BLaER1 treated with 17β-estradiol and CSF1 and Interleukin-3, amounts not matched to agents 10 nM and 100 nM (cell line): ENCODE results near the gene LRRK2.

ENCODE experiments used
- H3K27ac ChIP-seq, 11 experiments: shearing (Covaris generic); formaldehyde crosslinking; 2 replicates each; pipeline ENCODE4 v1.8.1; 2022
- H3K27me3 ChIP-seq, 11 experiments: shearing (Covaris generic); formaldehyde crosslinking; 2 replicates each; pipeline ENCODE4 v1.8.1; 2022
- H3K36me3 ChIP-seq, 11 experiments: shearing (Covaris generic); formaldehyde crosslinking; 2 replicates each; pipeline ENCODE4 v1.8.1; 2022
- H3K4me1 ChIP-seq, 10 experiments: shearing (Covaris generic); formaldehyde crosslinking; 2 replicates each; pipeline ENCODE4 v1.8.1; 2022
- H3K4me2 ChIP-seq, 11 experiments: shearing (Covaris generic); formaldehyde crosslinking; 2 replicates each; pipeline ENCODE4 v1.8.1; 2022
- H3K4me3 ChIP-seq, 10 experiments: shearing (Covaris generic); formaldehyde crosslinking; 2 replicates each; pipeline ENCODE4 v1.8.1; 2022
- H3K9ac ChIP-seq, 11 experiments: shearing (Covaris generic); formaldehyde crosslinking; 2 replicates each; pipeline ENCODE4 v1.8.1; 2022
- H3K9me3 ChIP-seq, 11 experiments: shearing (Covaris generic); formaldehyde crosslinking; replicated peaks in 1 of 11; 2 replicates each; pipeline ENCODE4 v1.8.1; 2022
- H4K20me1 ChIP-seq, 11 experiments: shearing (Covaris generic); formaldehyde crosslinking; 2 replicates each; pipeline ENCODE4 v1.8.1; 2022
- Cebpa-rat ChIP-seq, 11 experiments: shearing (Covaris generic); IDR thresholded peaks; 2 replicates each; pipeline ENCODE4 v1.8.1; 2022

LRRK2 gene

DNA sequence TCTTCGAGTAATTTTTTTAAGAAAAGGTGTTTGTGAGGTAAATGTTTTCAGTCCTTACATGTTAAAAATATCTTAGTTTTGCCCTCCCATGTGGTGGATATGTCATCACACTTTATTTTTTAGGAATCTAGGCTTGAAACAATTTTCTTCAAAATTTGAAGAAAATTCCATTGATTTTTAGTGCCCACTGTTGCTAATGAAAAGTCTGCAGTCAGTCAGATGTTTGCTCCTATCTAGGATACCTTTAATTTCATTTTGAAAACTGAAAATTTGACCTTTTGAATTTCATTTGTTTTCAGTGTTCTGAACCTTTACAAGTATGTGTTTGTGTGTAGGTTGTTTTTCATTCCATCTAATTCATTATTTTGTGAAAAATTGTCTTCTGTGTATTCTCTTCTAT lies 105.4 kb downstream of the LRRK2 start:
- no peaks in the 10 kb centered on the region for H3K27me3 ChIP-seq
- TF ChIP-seq Cebpa-rat (IDR thresholded peaks at IDR 0.05) = no peak
- peaks cover 0 to 11% (median 0%) of the 10 kb centered on the region in 11 experiments; a peak in 3 of 22 replicates for H3K36me3 ChIP-seq

DNA sequence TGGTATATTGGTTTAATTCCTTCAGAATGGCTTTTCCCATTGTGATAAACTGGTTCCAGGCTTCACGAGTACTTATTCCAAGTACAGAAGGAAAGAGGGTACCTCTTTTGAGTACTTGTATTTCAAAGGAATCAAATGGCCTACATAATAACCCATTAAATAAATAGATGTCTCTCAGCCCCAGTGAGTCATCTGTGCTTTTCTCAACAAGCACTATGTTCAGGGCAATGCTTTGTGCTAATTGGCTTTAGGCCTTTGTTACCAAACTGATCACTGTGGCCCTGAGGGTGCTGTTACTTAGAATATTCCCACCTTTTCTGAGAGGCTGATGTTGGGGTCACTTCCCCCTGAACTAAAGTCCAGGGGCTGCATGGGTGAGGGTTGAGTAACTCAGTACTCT lies 107.1 kb downstream of the LRRK2 start:
- peaks cover 0 to 19% (median 0%) of the 10 kb centered on the region in 11 experiments; a peak in 3 of 22 replicates for H3K36me3 ChIP-seq
- no peak for TF ChIP-seq Cebpa-rat (IDR thresholded peaks at IDR 0.05)
- no peaks in the 10 kb centered on the region; a peak in 1 of 20 replicates for H3K4me1 ChIP-seq
- H3K9ac ChIP-seq = no peak overlapping the region
- H3K4me3 ChIP-seq = no peak overlapping the region
- H3K9me3 ChIP-seq = peaks cover 0 to 18% (median 0%) of the 10 kb centered on the region in 11 experiments; a peak in 4 of 22 replicates
- no peaks in the 10 kb centered on the region for H3K27me3 ChIP-seq
- no peak overlapping the region for H3K27ac ChIP-seq
- no peak overlapping the region for H3K4me2 ChIP-seq
- no peaks in the 10 kb centered on the region for H4K20me1 ChIP-seq

More for the DNA sequence above, 105.4 kb downstream of the LRRK2 start:
- H3K27ac ChIP-seq = no peak overlapping the region
- H4K20me1 ChIP-seq = no peaks in the 10 kb centered on the region
- no peak overlapping the region for H3K4me2 ChIP-seq
- no peaks in the 10 kb centered on the region; a peak in 1 of 20 replicates for H3K4me1 ChIP-seq
- no peak overlapping the region for H3K4me3 ChIP-seq
- H3K9ac ChIP-seq = no peak overlapping the region
- H3K9me3 ChIP-seq = peaks cover 0 to 18% (median 0%) of the 10 kb centered on the region in 11 experiments; a peak in 4 of 22 replicates

DNA sequence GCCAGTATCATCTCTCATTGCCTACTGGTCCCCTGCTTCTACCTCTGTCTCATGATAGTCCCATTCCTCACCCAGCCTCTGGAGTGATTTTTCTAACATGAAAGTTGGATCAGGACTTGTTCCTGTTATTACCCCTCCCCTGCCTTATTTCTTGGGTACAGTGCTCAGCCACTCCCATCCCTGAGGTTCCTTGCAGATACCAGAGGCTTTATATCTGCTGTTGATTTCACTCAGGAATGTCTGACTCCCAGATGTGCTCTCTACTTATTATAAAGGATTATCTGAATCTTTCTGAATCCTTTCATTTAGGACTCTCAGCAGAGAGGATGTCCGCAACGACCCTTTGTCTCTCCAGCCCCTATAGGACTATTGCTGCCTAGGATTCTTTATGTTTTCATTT lies 111.2 kb downstream of the LRRK2 start:
- no peaks in the 10 kb centered on the region for H3K27me3 ChIP-seq

GRCh38 chr12:40336573-40337199 lies 111.9 kb downstream of the LRRK2 start:
- Histone ChIP-seq H3K4me2 (no peak overlapping the region), H3K9ac (no peak overlapping the region), H3K4me3 (no peak overlapping the region), H3K27me3 (no peaks in the 10 kb centered on the region), H3K27ac (no peak overlapping the region), H3K36me3 (peaks cover 0 to 15% (median 0%) of the 10 kb centered on the region in 11 experiments; a peak in 2 of 22 replicates), H3K9me3 (no peaks in the 10 kb centered on the region), H4K20me1 (no peaks in the 10 kb centered on the region), H3K4me1 (no peaks in the 10 kb centered on the region)
- TF ChIP-seq Cebpa-rat (IDR thresholded peaks at IDR 0.05) = no peak

More for the DNA sequence above, 111.2 kb downstream of the LRRK2 start:
- peaks cover 0 to 13% (median 0%) of the 10 kb centered on the region in 11 experiments; a peak in 3 of 22 replicates for H3K36me3 ChIP-seq
- no peak overlapping the region for H3K9ac ChIP-seq
- H3K4me3 ChIP-seq = no peak overlapping the region
- H3K4me1 ChIP-seq = no peaks in the 10 kb centered on the region
- no peak for TF ChIP-seq Cebpa-rat (IDR thresholded peaks at IDR 0.05)
- no peak overlapping the region for H3K4me2 ChIP-seq
- no peak overlapping the region for H3K27ac ChIP-seq
- peaks cover 0 to 4% (median 0%) of the 10 kb centered on the region in 11 experiments; a peak in 2 of 22 replicates for H3K9me3 ChIP-seq
- no peaks in the 10 kb centered on the region for H4K20me1 ChIP-seq

- Histone ChIP-seq H3K36me3 (peaks cover 0 to 16% (median 0%) of the 10 kb centered on the region in 11 experiments; a peak in 2 of 22 replicates), H4K20me1 (no peaks in the 10 kb centered on the region), H3K27me3 (no peaks in the 10 kb centered on the region), H3K27ac (no peak overlapping the region), H3K9me3 (no peaks in the 10 kb centered on the region), H3K4me2 (no peak overlapping the region), H3K9ac (no peak overlapping the region), H3K4me3 (no peak overlapping the region), H3K4me1 (no peaks in the 10 kb centered on the region)
- no peak for TF ChIP-seq Cebpa-rat (IDR thresholded peaks at IDR 0.05)
These were observed 113.3 kb downstream of the LRRK2 start for GRCh38 chr12:40338071-40338470.

DNA sequence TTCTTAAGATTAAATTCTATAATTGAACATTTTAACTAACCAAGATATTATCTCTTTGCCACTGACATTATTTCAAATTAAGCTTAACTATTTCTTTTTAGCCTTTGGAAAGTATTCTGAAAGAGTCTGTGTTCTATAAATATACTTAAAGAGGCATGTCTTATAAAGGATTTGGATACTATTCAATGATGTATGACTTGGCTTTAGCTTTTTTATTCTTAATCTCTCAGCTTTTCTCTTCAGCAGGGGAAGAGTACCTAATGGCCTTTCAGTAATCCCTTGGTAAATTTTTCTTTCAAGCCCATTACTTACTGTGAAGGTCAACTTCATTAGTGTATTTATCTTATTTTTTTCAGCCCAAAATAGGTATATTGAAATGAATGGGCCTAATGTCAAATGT lies 113.8 kb downstream of the LRRK2 start:
- no peaks in the 10 kb centered on the region for H3K9me3 ChIP-seq
- no peaks in the 10 kb centered on the region for H3K4me1 ChIP-seq
- no peak for TF ChIP-seq Cebpa-rat (IDR thresholded peaks at IDR 0.05)
- H3K9ac ChIP-seq = no peak overlapping the region
- no peak overlapping the region for H3K27ac ChIP-seq
- H3K4me2 ChIP-seq = no peak overlapping the region
- no peaks in the 10 kb centered on the region for H3K27me3 ChIP-seq
- no peaks in the 10 kb centered on the region for H4K20me1 ChIP-seq
- no peak overlapping the region for H3K4me3 ChIP-seq
- H3K36me3 ChIP-seq = peaks cover 0 to 16% (median 0%) of the 10 kb centered on the region in 11 experiments; a peak in 2 of 22 replicates

DNA sequence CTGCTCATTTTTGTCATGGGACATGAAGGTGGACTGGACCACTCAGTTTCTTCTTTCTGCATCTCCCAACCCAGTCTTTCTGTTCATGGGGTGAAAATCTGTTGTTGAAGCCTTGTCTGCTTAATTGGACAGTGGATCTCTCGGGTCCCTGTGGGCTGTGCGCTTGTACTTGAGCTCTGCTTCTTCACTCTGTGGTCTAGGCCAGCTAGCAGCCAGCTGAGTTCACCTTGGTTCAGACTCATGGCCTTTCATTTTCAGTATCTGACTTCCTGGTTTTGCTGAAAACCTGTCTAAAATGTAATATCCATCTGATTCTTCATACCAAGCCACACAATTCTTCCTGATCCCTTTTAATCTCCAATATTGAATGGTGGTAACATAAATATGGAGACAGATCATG lies 117.2 kb downstream of the LRRK2 start:
- Histone ChIP-seq H3K27ac (no peak overlapping the region), H3K4me1 (no peaks in the 10 kb centered on the region), H3K9ac (no peak overlapping the region), H3K4me2 (no peak overlapping the region), H3K9me3 (no peaks in the 10 kb centered on the region), H3K4me3 (no peak overlapping the region), H3K27me3 (no peaks in the 10 kb centered on the region), H4K20me1 (no peaks in the 10 kb centered on the region), H3K36me3 (0 out of 22 replicates have a peak, but pooled peaks cover 0 to 7% (median 0%) of the 10 kb centered on the region in 11 experiments)
- no peak for TF ChIP-seq Cebpa-rat (IDR thresholded peaks at IDR 0.05)

- TF ChIP-seq Cebpa-rat (IDR thresholded peaks at IDR 0.05) = no peak
- H3K27me3 ChIP-seq = no peaks in the 10 kb centered on the region
- no peak overlapping the region for H3K27ac ChIP-seq
- no peak overlapping the region for H3K4me2 ChIP-seq
- 0 out of 22 replicates have a peak, but pooled peaks cover 0 to 7% (median 0%) of the 10 kb centered on the region in 11 experiments for H3K36me3 ChIP-seq
- H4K20me1 ChIP-seq = no peaks in the 10 kb centered on the region
- no peak overlapping the region for H3K4me3 ChIP-seq
- no peak overlapping the region for H3K9ac ChIP-seq
- H3K9me3 ChIP-seq = no peaks in the 10 kb centered on the region
- H3K4me1 ChIP-seq = no peaks in the 10 kb centered on the region
These were observed 118.3 kb downstream of the LRRK2 start for GRCh38 chr12:40343124-40343523.

- Histone ChIP-seq H3K9me3 (no peaks in the 10 kb centered on the region), H3K4me3 (no peak overlapping the region), H3K4me2 (no peak overlapping the region), H3K4me1 (no peaks in the 10 kb centered on the region), H3K36me3 (0 out of 22 replicates have a peak, but pooled peaks cover 0 to 7% (median 0%) of the 10 kb centered on the region in 11 experiments), H3K27ac (no peak overlapping the region), H4K20me1 (no peaks in the 10 kb centered on the region), H3K9ac (no peak overlapping the region), H3K27me3 (no peaks in the 10 kb centered on the region)
- no peak for TF ChIP-seq Cebpa-rat (IDR thresholded peaks at IDR 0.05)
These were observed 119.5 kb downstream of the LRRK2 start for GRCh38 chr12:40344312-40344711.

- H3K4me2 ChIP-seq = no peak overlapping the region
- no peaks in the 10 kb centered on the region for H3K27me3 ChIP-seq
- H4K20me1 ChIP-seq = no peaks in the 10 kb centered on the region
- no peak overlapping the region for H3K9ac ChIP-seq
- H3K4me3 ChIP-seq = no peak overlapping the region
- no peak for TF ChIP-seq Cebpa-rat (IDR thresholded peaks at IDR 0.05)
- no peak overlapping the region for H3K27ac ChIP-seq
- peaks cover 0 to 3% (median 0%) of the 10 kb centered on the region in 11 experiments; a peak in 1 of 22 replicates for H3K36me3 ChIP-seq
- H3K4me1 ChIP-seq = no peaks in the 10 kb centered on the region
- peaks cover 6 to 22% (median 14%) of the 10 kb centered on the region in 11 experiments; a peak in 19 of 22 replicates for H3K9me3 ChIP-seq
These were observed 127.2 kb downstream of the LRRK2 start for GRCh38 chr12:40351976-40352375.
